ENCODE results near the gene FAM3D.
"Not testable (repeated sequence)": the region's sequence is repeated elsewhere in the genome, so short reads cannot be mapped to it uniquely, and the experiment has no call there.

The FAM3D gene

DNA sequence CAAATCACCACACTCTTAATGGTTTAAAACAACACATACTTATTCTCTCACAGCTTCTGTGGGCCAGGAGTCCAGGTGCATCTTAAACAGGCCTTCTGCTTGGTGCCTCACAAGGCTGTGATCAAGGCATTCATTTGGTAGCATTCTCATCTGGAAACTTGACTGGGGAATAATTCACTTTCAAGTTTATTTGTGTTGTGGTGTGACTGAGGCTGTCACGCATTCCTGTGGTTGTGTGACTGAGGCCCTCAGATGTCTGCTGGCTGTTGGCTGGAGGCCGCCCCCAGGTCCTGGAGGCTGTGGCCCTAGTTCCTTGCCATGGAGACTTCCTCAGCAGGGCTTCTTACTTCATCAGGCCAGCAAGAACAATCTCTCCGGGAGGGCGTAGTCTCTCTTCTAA, 16.9 kb upstream of the FAM3D start:
- no peak for DNase-seq (ENCODE audit: low read depth, low spot score)

DNA sequence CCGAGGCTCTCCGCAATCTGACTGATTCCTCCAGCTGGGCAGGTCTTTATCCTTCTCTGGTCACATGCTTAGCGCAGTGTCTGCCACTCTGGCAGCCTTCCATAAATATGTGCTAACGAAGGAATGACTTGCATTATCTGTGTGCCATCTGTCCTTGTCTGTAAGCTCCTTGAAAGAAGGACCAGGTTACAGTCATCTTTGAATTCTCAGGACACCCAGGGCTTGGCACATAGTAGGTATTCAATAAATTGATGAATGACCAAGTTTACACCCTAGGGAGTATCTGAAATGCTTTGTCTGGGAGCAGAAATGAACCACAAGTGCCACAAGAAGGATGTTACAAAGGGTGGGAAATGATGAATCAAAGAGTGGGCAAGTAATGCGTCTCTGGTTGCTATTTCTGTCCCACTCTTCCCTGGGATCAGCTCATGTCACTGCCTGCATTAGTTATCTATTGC, 16.5 kb upstream of the FAM3D start:
- no peak for DNase-seq (ENCODE audit: low read depth, low spot score)

DNA sequence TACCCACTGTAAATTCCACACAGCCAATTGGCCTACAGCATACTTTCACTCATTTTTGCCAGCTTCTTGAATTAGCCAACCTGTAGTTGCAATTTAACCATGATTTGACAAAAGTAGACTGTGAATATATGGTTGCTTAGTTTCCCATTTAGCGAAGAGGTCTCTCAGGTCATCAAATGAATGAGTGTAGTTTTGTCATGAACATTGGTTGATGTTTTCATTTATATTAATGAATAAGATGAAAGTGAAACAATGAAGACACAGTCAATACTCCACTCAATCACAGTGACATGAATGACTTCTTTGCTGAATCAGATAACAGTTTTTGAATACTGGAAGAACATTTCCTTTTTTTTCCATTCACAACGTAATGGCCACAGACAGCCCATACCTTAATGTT, 15.3 kb upstream of the FAM3D start:
- no peak for DNase-seq (ENCODE audit: low read depth, low spot score)

DNA sequence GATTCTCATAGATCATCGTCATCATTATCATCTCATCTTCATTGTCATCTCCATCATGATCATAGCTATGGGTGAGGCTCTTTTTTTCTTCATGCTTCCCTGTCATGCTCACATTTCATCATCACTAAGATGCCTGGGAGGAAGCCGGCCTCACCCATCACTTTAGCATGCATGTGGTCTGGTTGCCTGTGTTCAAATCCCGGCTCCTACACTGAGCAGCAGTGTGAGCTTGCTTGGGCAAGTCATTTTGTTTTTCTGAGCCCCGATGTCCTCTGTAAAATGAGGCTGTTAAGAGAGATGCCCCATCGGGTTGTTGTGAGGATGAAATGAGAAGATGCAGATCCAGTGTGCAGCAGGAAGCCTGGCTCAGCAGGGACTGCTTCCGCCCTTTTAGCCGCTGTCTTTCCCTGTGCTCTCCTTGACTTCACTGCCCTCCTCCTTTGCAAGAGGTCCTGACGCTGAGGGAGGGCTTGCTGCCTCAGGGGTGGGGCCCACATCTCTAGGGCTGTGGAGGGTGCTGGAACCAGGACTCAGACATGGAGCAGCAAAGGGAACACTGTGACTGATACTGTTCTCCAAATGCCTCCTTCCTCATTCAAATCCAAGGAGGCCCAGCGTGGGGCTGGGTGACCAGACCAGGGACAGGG, 14.4 kb upstream of the FAM3D start:
- no peak for DNase-seq (ENCODE audit: low read depth, low spot score)

DNA sequence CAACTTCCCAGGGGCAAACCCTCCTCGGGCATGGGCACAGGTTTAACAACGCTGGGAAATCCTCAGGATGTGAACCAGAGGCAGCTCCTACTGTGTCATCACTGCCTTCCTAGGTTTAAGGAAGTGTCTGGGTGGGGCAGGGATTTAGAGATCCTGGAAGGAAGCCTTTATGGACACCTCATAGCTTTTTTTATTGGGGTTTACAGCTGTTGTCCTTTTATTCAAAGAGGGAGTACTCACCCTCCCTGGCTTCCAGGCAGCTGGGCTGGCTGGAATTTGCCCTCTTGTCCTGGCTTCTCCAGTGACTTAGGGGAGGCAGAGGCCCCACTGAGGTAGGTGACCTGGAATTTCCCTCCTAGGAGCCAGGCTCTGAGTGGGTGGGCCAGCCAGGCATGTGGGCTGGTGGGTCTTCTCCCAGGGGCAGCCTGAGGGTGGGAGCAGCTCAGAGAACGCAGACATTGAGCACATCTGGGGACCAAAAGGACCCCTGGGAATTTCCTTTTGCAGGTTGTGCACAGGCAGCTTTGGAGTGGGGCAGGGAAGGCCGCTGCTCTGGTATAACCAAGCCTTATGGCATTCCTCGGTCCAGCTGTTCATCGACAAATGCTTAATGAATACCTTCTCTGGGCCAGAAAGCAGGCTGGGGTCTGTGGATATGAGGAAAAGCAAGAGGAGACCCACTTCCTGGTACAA, 13.5 kb upstream of the FAM3D start:
- DNase-seq (ENCODE audit: low read depth, low spot score), result no peak

DNA sequence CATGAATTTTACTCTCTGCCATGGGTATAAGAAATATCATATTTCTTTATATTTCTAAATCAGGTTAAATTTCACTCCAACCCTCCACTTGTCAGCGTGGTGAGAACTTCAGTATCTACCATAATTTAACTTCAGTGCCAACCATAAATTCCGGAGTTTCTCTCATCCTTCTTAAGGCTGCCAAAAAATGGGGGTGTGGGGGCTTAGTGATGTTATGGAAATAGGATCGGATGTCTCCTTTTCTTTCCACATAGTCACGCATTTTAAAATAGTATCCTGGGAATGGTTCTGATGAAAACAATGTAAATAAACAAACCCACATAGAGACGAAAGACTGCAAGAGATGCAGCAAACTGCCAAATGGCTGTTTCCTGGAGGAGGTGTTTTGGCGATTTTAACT, 12.9 kb upstream of the FAM3D start:
- DNase-seq (ENCODE audit: low read depth, low spot score), result no peak

DNA sequence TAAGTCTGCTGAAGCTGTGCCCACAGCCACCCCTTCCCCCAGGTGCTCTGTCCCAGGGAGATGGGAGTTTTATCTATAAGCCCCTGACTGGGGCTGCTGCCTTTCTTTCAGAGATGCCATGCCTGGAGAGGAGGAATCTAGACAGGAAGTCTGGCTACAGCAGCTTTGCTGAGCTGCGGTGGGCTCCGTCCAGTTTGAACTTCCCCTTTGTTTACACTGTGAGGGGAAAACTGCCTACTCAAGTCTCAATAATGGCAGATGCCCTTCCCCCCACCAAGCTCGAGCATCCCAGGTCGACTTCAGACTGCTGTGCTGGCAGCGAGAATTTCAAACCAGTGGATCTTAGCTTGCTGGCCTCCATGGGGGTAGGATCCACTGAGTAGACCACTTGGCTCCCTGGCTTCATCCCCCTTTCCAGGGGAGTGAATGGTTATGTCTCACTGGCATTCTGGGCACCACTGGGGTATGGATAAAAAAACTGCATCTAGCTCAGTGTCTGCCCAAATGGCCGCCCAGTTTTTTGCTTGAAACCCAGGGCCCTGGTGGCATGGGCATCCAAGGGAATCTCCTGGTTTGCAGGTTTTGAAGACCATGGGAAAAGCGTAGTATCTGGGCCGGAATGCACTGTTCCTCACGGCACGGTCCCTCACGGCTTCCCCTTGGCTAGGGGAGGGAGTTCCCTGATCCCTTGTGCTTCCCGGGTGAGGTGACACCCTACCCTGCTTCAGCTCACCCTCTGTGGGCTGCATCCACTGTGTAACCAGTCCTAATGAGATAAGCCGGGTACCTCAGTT, 11.8 kb upstream of the FAM3D start:
- not testable (repeated sequence) for DNase-seq (ENCODE audit: low read depth, low spot score)

DNA sequence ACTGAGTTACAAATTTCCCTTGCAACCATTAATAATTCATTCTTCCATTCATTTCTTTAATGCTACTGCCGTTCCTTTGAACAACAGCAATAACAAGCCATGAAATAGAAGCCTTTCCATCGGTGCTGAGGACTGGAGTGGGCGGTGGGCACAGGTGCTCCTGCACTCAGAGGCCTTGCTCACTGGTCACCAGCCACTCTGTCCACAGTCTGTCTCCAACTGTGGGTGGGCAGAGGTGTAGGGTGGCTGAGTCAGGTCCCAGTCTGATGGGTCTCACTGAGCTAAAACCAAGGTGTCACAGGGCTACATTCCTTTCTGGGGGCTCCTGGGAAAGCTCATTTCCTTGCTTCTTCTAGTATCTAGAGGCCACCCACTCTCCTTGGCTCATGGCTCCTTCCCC, 6.3 kb upstream of the FAM3D start:
- DNase-seq (ENCODE audit: low read depth, low spot score), result no peak

DNA sequence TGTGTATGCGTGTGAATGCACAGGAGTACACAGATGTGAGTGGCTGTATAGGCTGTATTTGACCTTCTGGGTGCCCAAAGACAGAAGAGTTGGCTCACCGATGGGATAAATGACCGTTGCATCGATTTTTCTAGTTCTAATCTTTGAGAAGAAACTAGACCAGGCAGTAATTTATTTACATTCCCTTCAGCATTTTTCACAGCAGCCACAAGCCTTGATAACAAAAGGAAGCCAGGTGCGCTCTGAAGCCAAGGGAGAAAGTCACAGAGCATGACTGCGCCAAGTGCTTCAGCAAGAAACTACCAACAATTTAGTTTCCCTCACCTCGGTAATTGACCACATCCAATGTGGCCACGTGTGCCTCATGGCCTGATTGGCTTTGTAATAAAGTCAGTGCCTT, 5.9 kb upstream of the FAM3D start:
- no peak for DNase-seq (ENCODE audit: low read depth, low spot score)

DNA sequence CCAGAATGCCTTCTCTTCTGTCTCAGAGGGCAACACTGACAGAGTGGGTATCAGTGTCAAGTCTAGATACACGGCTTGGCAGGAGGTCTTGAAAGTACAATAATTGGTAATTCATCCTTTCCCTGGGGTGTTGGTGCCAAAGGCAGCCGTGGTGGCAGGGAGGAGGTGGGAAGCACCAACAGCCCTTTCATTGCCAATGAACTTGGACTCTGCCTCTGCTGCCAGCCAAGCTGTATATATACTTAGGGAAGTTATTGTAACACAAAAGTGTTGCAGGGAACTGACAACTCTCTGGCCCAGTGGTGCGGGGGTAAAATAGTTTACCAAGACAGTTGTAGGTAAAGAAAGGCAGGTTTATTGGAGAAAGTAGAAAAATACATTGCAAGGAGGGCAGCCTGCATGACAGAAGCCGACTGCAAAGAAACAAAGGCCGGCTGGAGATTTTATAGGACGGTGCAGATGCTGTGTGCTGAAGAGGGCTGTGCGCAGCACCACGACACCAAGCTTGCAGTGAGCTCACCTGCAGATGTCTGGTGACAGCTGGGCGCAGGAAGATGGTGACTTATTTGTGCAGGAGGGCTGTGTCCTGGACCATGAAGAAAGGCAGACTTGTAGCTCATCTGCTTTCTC, 4.0 kb upstream of the FAM3D start:
- DNase-seq (ENCODE audit: low read depth, low spot score), result no peak

DNA sequence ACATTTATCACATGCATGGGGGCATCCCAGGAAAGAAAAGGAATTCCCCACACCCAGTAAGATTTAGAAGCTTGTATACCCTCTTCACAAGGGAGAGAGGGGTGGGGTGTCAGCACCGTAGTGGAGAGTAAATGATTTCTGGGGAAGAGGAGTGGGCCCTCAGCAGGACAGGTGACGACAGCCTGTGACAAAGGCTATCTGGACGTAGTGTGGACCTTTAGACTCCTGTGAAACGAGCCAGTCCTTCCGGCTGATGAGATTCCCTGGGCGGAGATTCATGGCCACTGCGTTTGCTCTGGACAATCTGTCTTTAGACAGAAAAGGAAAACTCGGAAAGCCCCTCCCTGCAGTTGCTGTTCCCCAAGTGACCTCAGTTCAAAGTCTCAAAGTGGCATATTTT, 1.7 kb upstream of the FAM3D start:
- no peak for DNase-seq (ENCODE audit: low read depth, low spot score)

DNA sequence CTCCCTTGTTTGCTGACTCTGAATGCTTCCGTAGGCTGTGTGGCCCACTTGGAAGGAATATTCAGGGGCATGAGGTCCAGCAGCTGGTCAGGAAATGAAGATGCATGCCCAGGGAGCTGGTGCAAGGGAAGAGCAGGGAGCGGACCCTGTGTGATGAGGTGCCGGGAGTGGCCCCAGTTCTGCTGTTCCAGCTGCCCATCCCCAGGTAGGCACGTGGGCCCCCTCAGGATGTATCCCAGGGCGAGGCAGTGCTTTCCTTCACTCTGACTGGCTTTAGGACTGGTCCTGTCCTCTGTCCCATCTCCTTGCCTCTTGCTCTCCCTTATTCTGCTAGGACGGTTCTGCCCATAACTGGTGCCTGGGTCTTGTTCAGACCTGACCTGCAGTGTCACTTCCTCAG, 1.1 kb upstream of the FAM3D start:
- no peak for DNase-seq (ENCODE audit: low read depth, low spot score)

DNA sequence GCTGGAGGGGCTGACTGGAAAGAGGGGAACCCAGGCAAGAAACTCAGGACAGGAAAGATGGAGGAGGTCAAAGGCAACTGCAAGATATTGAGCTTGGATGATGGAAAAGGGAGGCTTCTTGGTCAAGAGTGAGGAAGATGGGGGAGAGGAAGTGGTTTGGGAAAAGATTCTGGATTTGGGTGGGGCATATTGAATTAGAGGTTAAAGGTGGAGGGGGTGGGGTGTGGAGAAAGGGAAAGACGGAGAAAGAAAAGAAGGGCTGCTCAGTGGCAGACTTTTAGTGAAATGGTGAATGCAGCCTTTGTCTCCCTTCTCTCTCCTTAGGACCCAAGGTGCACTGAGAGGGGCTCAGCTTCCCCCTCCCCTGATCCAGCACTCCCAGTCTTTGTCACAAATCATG, 655 bp upstream of the FAM3D start:
- DNase-seq (ENCODE audit: low read depth, low spot score), result no peak

DNA sequence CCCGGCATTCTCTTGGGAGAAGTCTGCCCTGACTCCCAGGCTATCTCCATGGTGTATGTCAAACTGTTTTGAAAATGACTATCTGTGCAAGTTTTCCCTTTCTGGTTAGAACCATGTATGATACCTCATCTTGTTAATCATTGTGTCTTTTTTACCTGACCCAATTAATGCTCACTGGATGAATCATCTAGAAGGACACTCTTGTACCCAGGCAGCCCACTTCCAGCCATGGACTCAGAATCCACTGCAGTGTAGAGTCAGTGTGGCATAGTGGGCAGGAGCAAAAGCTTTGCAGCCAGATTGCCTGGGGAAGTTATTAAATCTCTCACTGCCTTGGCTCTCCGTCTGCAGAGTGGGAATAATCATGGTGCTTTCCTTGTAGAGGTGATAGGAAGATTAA, 1.2 kb downstream of the FAM3D start:
- DNase-seq (ENCODE audit: low read depth, low spot score), result no peak

DNA sequence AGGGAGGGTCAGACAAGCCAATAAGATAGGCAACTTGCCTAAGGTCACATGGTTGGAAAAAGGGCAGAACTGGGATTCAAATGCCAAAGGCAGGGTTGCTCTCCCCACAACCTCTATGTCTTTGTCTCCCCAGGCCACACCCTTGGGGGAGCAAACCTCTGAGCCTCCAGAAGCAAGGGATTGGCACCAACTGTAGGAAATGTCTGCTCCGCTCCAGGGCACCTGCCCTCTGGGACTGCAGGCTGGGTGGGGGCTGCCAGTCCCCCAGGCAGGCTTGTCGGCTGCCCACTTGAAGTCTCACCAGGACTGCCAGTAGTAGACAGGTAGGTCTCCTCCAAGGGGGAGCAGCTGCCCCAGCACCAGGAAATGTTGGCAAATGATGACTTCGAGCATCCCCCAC, 2.0 kb downstream of the FAM3D start:
- DNase-seq (ENCODE audit: low read depth, low spot score), result no peak

DNA sequence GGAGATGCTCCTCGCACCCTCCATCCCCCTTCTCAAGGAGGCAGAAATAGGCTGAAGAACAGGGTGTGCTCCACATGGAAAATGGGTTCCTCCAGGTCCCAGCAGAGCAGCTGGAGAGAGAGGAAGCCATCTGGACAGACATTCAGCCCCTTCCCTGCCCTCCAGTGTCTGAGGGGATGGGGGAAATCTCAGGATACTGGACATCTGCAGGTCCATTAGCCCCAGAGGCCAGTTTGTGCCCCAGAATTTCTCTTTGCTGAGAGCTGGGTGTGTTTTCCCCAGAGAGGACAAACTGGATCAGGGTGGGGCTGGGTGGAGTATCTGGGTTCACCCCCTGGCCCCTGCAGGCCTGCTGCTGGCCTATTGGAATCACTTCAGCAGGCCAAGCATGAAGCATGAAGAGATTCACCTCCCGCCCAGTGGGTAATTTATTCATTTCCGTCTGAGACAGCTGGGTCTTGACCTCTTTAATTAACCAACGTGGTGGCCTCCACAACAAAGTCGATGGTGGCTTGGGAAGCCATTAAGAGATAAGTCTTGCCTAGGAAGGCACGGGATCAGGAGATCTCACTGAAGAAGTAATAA, 4.6 kb downstream of the FAM3D start:
- no peak for DNase-seq (ENCODE audit: low read depth, low spot score)

DNA sequence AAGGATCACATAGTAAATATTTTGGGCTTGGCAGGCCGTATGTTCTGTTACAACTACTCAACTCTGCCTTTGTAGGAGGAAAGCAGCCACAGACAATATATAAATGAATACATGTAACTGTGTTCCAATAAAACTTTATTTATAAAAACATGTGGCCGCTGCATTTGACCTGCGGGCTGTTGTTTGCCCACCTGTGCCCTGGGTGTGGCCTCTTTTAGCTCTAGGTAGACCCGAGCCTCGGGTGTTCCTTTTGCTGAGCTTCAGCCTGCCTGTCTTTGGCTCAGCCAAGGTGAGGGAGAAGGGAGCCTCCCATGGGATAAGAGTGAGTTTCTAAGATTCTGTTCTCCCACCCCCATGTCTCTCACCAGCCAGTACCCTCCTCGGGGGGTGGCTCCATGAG, 5.6 kb downstream of the FAM3D start:
- no peak for DNase-seq (ENCODE audit: low read depth, low spot score)

DNA sequence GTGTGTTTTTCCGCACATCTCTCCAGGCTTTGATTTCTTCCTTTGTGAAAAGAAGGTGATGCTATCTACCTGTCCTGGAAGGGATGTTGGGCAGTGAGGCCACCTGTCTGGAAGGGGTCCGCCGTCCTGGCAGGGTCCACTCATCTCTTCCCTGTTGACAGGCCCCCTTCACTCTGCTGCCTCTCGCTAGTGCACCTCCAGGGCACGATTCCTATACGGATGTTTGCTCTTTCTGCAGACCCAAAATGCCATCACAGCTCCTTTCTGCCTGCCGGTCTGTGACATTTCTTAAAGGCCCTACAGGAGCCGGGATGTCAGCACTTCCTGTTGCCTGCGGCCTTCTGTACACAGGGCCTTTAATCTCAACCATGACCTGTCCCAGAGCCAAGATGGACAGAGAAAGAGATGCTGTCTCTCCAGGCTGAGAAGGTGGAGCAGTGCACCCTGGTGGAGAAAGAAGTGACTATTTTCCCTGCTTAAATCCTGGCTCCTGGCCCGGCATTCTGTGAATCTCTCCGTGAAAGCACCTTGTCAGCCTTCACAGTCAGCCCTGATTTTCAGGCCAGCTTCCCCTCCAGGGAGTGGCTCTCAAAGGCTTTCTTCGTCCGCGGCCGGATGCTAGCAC, 7.4 kb downstream of the FAM3D start:
- DNase-seq (ENCODE audit: low read depth, low spot score), result no peak

DNA sequence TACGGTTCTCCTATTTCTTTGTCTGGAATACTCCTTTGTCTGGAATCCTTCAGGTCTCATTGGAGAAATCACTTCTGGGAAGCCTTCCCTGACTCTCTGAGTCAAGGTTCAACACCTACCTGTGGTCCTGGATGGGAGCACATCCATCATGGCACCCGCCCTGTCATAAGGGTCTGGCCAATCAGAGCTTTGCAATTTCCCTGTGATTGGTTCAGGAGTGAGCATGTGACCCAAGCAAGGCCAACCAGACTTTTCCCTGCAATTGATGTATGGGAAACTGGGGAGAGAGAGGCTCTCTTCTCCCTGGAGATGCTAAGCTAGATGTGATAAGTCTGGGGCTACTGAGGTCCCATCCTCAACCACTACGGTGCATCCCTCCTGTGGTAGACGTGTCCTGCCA, 8.1 kb downstream of the FAM3D start:
- DNase-seq (ENCODE audit: low read depth, low spot score), result no peak

DNA sequence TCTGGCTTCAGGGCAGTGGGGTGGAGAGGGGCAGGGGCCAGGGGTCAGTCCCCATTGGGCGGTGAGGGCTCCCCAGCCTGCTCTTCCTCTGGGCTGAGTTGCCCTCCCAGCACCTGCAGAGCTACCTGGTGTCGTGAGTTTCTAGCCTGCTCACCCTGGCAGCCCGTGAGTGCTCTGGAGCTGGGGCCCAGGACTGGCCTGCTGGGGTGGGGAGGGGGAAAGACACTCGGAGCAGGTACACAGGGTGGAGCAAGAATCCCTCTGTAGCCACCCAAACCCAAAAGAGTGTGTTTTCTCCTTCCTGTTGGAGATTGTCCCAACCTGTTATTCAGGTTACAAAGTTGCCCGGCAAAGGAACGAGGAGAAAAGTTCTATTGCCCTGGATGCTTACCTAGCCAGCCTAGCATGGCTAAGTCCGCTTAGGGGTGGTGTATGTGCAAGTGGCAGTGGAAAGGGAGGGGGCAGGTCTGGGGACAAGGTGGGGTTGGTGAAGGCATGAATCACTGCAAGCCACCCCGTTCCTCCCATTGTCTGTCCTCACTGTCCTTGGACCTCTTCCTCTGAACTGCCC, 8.9 kb downstream of the FAM3D start:
- no peak for DNase-seq (ENCODE audit: low read depth, low spot score)

DNA sequence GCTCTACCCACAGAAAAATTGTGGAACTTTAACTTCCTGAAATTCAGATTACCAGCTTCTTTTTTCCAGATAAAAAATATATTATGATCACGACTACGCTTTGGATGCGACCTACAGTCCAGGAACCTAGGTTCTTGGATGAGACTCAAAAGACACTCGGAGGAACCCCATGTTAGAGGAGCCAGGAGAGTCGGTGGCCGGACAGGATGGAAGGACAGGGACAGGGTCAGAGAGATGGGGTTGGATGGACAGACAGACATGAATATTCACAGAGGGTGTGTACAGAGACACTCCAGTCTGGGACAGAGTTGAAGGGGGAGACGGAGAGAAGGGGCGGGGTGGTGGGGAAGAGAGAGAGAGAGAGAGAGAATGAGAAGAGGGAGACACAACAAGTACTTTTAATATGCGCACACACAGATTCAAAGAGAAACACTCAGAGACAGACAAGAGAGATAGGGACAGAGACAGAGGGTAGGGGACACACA, 9.5 kb downstream of the FAM3D start:
- DNase-seq (ENCODE audit: low read depth, low spot score), result no peak
